Measurements from ENCODE around the gene CACNG6. TPM values are rescaled to one million over a fixed set of nuclear protein-coding genes. Genes with fewer than 3 reads are reported as not detected.
A peak's percentile ranks its signal among the peaks of the same experiment; 100 is the strongest.
"Not testable (repeated sequence)": the region's sequence is repeated elsewhere in the genome, so short reads cannot be mapped to it uniquely, and the experiment has no call there.

Gene CACNG6
- total RNA-seq, 2 donors from 2014 or later: not detected

DNA sequence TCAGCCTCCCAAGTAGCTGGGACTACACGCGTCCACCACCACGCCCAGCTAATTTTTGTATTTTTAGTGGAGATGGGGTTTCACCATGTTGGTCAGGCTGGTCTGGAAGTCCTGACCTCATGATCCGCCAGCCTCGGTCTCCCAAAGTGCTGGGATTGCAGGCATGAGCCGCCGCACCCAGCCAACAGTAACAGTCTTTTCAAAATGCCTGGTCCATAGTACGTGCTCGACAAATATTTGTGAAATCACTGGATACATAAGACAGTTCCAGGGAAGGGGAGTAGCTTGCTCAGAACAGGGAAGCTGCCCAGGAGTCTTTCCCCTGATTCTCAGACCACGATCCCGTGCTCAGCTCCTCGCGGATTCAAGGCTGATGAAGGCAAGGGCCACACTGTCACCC, 30.5 kb downstream of the CACNG6 start:
- no peak for ATAC-seq (replicated peaks in 1 of 2)
- H3K4me1 Mint-ChIP-seq (ENCODE audit: low read depth): peaks cover 14% of the 10 kb centered on the region
- no peak overlapping the region for H3K4me3 Mint-ChIP-seq
- peaks cover 46% of the 10 kb centered on the region for H3K27me3 Mint-ChIP-seq (ENCODE audit: low read depth)
- H3K36me3 Mint-ChIP-seq (ENCODE audit: insufficient read depth in 2 of 2): no peaks in the 10 kb centered on the region
- no peak overlapping the region for H3K27ac Mint-ChIP-seq
- DNase-seq: no peak
- H3K9me3 Mint-ChIP-seq: no peaks in the 10 kb centered on the region

DNA sequence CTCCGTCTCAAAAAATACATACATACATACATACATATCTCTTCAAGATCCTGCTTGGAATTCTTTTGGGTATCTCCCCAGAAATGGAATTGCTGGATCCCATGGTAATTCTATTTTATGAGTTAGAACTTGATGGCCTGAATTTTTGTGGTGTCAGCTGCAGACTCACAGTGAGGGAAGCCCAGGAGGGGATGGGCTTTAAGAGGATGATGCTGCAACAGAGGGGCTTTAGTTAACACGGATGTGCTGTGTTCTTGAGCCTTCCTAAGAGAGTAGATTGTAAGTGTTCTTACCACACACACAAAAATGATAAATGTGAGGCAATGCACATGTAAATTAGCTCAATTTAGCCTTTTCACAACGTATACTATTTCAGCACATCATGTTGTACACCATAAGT, 31.8 kb downstream of the CACNG6 start:
- H3K4me1 Mint-ChIP-seq (ENCODE audit: low read depth): peaks cover 14% of the 10 kb centered on the region
- no peak overlapping the region for H3K27ac Mint-ChIP-seq
- H3K36me3 Mint-ChIP-seq (ENCODE audit: insufficient read depth in 2 of 2): no peaks in the 10 kb centered on the region
- no peak for ATAC-seq (replicated peaks in 1 of 2)
- no peak overlapping the region for H3K4me3 Mint-ChIP-seq
- no peaks in the 10 kb centered on the region for H3K9me3 Mint-ChIP-seq
- H3K27me3 Mint-ChIP-seq (ENCODE audit: low read depth): peaks cover 40% of the 10 kb centered on the region
- no peak for DNase-seq

DNA sequence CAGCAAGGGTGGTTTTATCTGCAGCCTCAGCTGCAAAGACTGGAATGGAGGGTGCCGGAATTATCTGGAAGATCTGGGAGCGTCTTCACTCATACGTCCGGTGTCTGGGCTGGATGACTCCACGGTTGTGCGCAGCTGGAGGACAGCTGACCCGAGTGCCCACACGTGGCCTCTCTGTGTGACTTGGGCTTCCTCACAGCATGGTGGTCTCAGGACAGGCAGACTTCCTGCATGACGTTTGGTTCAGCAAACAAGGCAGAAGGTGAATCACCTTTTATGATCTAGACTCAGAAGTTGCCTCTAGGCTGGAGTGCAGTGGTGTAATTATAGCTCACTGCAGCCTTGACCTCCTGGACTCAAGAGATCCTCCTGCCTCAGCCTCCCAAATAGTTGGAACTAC, 33.2 kb downstream of the CACNG6 start:
- no peak for ATAC-seq (replicated peaks in 1 of 2)

DNA sequence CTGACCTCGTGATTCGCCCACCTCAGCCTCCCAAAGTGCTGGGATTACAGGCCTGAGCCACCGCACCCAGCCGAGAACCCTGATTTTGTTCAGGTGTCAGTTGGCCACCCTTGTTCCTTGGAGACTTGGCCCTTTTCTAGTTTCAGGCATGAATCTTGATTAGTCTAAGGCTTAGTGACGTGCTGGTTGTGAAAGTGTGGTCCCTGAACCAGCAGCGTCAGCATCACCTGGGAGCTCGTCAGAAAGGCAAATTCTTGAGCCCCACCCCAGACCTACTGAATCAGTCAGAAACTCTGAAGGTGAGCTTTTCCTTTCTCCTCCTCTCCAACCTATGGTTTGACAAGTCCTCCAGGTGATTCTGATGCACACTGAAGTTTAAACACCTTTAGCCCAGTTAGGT, 35.2 kb downstream of the CACNG6 start:
- peaks cover 8% of the 10 kb centered on the region for H3K4me1 Mint-ChIP-seq (ENCODE audit: low read depth)
- peaks cover 0 to 1% of the 10 kb centered on the region in 2 donors for H3K36me3 Mint-ChIP-seq (ENCODE audit: insufficient read depth in 2 of 2)
- H3K9me3 Mint-ChIP-seq: no peaks in the 10 kb centered on the region
- H3K27ac Mint-ChIP-seq: no peak overlapping the region
- ATAC-seq (replicated peaks in 1 of 2) (no peak), DNase-seq (no peak)
- H3K27me3 Mint-ChIP-seq (ENCODE audit: low read depth): peaks cover 55% of the 10 kb centered on the region
- H3K4me3 Mint-ChIP-seq: no peak overlapping the region

More for the DNA sequence above, 33.2 kb downstream of the CACNG6 start:
- no peak for DNase-seq
- Mint-ChIP-seq H3K4me1 (ENCODE audit: low read depth) (peaks cover 14% of the 10 kb centered on the region), H3K9me3 (no peaks in the 10 kb centered on the region), H3K36me3 (ENCODE audit: insufficient read depth in 2 of 2) (no peaks in the 10 kb centered on the region), H3K4me3 (no peak overlapping the region), H3K27me3 (ENCODE audit: low read depth) (peaks cover 42% of the 10 kb centered on the region), H3K27ac (no peak overlapping the region)

DNA sequence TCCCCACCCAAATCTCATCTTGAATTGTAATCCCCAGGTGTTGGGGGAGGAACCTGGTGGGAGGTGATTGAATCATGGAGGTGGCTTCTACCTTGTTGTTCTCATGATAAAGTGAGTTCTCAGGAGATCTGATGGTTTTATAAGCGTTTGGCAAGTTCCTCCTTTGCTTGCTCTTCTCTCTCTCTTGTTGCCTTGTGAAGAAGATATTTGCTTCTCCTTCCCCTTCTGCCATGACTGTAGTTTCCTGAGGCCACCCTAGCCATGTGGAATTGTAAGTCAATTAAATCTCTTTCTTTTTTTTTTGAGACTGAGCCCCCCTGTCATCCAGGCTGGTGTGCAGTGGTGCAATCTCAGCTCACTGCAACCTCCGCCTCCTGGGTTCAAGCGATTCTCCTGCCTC, 37.9 kb downstream of the CACNG6 start:
- Mint-ChIP-seq H3K9me3 (no peaks in the 10 kb centered on the region), H3K4me3 (no peak overlapping the region), H3K36me3 (ENCODE audit: insufficient read depth in 2 of 2) (peaks cover 0 to 1% of the 10 kb centered on the region in 2 donors), H3K27ac (no peak overlapping the region), H3K4me1 (ENCODE audit: low read depth) (peaks cover 1% of the 10 kb centered on the region), H3K27me3 (ENCODE audit: low read depth) (peaks cover 36% of the 10 kb centered on the region)
- ATAC-seq (replicated peaks in 1 of 2) (no peak), DNase-seq (no peak)

DNA sequence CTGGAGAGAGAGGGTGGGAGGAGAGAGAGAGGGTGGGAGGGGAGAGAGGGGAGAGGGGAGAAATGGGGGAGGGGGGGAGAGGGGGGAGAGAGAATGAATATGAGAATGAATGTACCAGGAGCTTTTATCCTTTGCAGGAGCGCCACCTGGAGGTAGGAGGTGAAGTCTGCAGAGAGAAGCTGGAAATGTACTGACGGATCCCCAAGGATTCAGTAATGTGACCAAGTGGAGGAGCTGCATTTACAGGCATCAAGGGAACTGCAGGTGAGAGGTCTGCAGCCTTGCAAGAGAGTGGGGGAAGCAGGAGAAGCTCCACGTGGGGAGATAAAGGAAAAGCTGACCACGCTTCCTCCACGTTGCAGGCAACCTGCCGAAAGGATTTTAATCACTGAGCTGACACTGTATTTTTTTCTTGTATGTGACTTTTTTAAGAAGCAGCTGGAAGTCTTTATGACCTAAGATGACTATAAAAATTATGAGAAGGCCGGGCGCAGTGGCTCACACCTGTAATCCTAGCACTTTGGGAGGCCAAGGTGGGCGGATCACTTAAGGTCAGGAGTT, 38.6 kb downstream of the CACNG6 start:
- H3K27ac Mint-ChIP-seq: no peak overlapping the region
- H3K36me3 Mint-ChIP-seq (ENCODE audit: insufficient read depth in 2 of 2): peaks cover 0 to 1% of the 10 kb centered on the region in 2 donors
- DNase-seq (peak; percentile 56 to 57), ATAC-seq (replicated peaks in 1 of 2) (no peak)
- H3K4me3 Mint-ChIP-seq: no peak overlapping the region
- peaks cover 29% of the 10 kb centered on the region for H3K27me3 Mint-ChIP-seq (ENCODE audit: low read depth)
- no peaks in the 10 kb centered on the region for H3K9me3 Mint-ChIP-seq
- H3K4me1 Mint-ChIP-seq (ENCODE audit: low read depth): no peaks in the 10 kb centered on the region

DNA sequence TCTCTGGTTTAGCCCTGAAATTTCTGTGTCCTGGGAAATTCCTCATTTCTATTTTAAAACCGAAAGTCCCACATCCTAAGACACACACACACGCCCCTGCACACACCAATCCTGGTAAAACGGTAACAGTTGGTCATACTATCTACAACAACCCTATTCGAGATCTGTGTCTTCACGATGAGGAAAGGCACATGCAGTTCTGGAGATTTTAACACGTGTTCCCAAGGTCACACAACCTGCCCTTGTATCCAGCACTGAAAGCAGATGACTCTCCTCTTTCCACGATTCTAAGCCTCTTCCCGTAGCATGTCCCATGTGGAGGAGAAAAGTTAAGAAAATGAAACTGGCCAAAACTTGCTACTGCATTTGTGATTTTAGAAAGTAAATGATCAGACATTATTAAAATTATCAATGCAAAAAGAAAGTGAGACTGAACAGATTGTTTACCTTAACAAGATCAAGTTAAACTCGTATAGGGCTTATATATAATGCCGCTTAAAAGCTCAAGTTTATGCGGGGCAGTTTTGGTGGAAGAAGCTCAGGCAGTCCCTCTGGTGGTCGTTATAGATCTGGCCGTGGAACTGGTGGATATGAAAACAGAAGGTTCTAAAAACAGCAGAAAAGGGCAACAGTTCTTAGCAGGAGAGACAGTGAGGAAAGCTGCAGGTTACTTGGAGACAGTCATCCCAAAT, 39.6 kb downstream of the CACNG6 start:
- H3K27me3 Mint-ChIP-seq (ENCODE audit: low read depth): peaks cover 24% of the 10 kb centered on the region
- no peaks in the 10 kb centered on the region for H3K9me3 Mint-ChIP-seq
- peaks cover 0 to 1% of the 10 kb centered on the region in 2 donors for H3K36me3 Mint-ChIP-seq (ENCODE audit: insufficient read depth in 2 of 2)
- no peak overlapping the region for H3K4me3 Mint-ChIP-seq
- no peaks in the 10 kb centered on the region for H3K4me1 Mint-ChIP-seq (ENCODE audit: low read depth)
- no peak for DNase-seq
- H3K27ac Mint-ChIP-seq: no peak overlapping the region
- ATAC-seq (replicated peaks in 1 of 2): no peak

DNA sequence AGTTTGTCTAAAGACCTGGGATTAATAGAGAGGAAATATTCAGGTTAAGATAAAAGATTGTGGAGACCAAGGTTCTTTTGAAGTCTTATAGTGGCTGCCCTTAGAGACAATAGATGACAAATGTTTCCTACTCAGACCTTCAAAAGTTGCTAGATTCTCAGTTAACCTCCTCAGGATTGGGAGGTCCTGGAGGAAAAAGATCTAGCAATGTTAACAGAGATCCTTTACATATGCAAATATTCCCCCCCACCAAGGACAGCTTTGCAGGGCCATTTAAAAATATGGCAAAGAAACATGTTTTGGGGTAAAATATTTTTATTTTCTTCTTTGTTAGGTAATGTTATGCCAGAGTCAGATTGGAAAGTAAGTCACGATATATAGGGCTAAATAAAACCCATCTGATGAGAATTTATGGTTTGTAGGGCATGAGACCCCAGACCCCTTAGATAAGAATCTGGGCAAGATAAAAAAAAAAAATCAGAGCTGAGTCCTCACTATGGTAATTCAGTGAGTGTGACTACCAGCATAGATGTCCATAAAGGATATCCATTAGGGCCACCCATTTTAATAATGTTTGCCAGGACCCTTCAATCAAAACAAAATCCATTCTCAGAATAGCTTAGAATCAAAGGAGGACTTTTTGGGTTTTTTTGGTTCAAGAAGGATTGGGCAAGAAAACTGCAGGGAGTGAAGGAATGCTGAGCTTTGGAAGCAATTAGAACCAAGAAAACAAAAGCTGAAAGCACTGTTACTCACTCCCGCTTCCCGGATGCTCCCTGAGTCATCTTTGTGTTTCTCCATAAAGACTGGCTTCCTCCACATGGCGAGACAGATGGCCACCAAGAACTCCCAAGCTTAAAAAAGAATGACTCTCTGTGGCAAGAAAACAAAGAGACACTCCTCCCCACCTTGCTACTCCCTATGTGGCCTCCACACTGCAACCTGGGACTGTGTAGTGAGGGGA, 44.1 kb downstream of the CACNG6 start:
- Mint-ChIP-seq H3K36me3 (ENCODE audit: insufficient read depth in 2 of 2) (no peaks in the 10 kb centered on the region), H3K27me3 (ENCODE audit: low read depth) (peaks cover 17% of the 10 kb centered on the region), H3K4me3 (no peak overlapping the region), H3K9me3 (no peaks in the 10 kb centered on the region), H3K27ac (no peak overlapping the region), H3K4me1 (ENCODE audit: low read depth) (no peaks in the 10 kb centered on the region)
- DNase-seq: no peak
- no peak for ATAC-seq (replicated peaks in 1 of 2)

DNA sequence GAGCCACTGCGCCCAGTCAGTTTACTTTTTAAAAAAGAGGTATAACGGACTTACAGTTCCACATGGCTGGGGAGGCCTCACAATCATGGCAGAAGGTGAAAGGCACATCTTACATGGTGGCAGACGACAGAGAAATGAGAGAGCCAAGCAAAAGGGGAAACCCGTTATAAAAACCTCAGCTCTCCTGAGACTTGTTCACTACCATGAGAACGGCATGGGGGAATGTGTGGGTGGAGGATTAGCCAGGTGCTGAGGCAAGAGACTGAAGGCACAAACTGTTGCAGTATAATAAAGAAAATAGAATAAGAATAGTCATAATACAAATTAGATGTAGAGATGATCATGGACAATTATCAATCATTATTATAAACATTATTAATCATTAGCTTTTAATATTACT, 45.1 kb downstream of the CACNG6 start:
- not testable (repeated sequence) for H3K4me1 Mint-ChIP-seq (ENCODE audit: low read depth); ATAC-seq (replicated peaks in 1 of 2); H3K9me3 Mint-ChIP-seq; H3K36me3 Mint-ChIP-seq (ENCODE audit: insufficient read depth in 2 of 2); H3K27ac Mint-ChIP-seq; H3K4me3 Mint-ChIP-seq; DNase-seq
- H3K27me3 Mint-ChIP-seq (ENCODE audit: low read depth): peaks cover 12% of the 10 kb centered on the region

DNA sequence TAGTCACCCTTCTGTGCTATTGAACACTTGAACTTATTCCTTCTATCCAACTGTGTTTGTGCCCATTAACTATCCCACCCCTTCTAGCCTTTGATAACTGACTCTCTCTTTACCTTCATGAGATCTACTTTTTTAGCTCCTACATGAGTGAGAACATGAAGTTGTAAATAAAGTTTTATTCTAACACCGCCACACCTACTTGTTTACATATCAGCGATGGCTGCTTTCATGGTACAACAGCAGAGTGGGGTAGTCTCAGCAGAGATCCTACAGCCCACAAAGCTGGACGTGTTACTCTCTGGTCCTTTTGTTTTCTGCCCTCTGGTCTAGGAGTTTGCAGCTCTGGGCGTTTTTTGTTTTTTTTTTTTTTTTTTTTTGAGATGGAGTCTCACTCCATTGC, 48.6 kb downstream of the CACNG6 start:
- no peak overlapping the region for H3K27ac Mint-ChIP-seq
- DNase-seq (no peak), ATAC-seq (replicated peaks in 1 of 2) (no peak)
- no peaks in the 10 kb centered on the region for H3K4me1 Mint-ChIP-seq (ENCODE audit: low read depth)
- no peaks in the 10 kb centered on the region for H3K9me3 Mint-ChIP-seq
- no peak overlapping the region for H3K4me3 Mint-ChIP-seq
- H3K27me3 Mint-ChIP-seq (ENCODE audit: low read depth): peaks cover 22% of the 10 kb centered on the region
- no peaks in the 10 kb centered on the region for H3K36me3 Mint-ChIP-seq (ENCODE audit: insufficient read depth in 2 of 2)

DNA sequence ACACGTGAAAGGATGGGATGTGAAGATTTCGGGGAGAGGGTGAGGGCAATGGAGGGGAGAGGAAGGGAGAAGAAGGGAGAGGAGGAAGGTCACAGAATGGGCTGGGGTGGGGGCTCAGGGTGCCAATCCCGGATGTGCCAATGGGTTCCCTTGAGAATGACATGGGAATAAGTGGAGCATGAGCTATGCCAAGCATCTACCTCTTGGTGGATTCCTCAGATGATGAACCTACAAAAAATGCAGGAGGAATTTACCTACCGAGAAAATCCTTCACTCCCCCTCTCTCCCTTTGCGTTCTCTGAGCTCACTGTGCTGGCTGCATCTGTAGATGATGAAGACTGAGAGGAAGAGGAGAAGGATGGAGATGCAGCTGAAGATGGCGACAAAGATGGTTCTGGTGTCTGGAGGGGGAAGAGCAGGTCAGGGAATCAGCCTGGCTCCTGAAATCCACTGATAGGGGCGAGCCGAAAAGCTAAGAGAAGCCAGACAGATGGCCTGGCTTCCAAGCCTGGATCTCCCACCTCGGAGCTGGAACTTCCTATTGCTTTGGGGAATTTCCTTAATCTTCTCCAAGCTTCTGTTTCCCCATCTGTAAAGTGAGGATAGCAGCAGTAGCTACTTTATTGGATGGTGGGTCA, 50.7 kb downstream of the CACNG6 start:
- no peak overlapping the region for H3K27ac Mint-ChIP-seq
- H3K9me3 Mint-ChIP-seq: no peaks in the 10 kb centered on the region
- no peak overlapping the region for H3K4me3 Mint-ChIP-seq
- no peaks in the 10 kb centered on the region for H3K36me3 Mint-ChIP-seq (ENCODE audit: insufficient read depth in 2 of 2)
- no peak for ATAC-seq (replicated peaks in 1 of 2)
- H3K27me3 Mint-ChIP-seq (ENCODE audit: low read depth): peaks cover 33% of the 10 kb centered on the region
- H3K4me1 Mint-ChIP-seq (ENCODE audit: low read depth): no peaks in the 10 kb centered on the region
- DNase-seq: no peak

DNA sequence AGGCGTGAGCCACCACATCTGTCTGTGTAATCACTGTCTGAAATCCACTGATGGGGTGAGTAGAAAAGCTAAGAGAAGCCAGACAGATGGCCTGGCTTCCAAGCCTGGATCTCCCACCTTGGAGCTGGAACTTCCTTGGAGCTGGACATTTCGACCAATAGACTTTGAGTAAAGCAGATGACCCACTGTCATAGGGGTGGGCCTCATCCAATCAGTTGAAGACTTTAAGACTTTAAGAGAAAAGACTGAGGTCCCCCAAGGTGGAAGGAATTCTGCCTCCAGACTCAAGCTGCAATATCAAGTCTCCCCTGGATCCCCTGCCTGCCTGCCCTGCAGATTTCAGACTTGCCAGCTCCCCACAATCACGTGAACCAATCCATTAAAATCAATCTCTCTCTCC, 51.6 kb downstream of the CACNG6 start:
- H3K36me3 Mint-ChIP-seq (ENCODE audit: insufficient read depth in 2 of 2): no peaks in the 10 kb centered on the region
- no peaks in the 10 kb centered on the region for H3K4me1 Mint-ChIP-seq (ENCODE audit: low read depth)
- H3K9me3 Mint-ChIP-seq: no peaks in the 10 kb centered on the region
- no peak overlapping the region for H3K27ac Mint-ChIP-seq
- H3K4me3 Mint-ChIP-seq: no peak overlapping the region
- DNase-seq (no peak), ATAC-seq (replicated peaks in 1 of 2) (no peak)
- peaks cover 33% of the 10 kb centered on the region for H3K27me3 Mint-ChIP-seq (ENCODE audit: low read depth)

DNA sequence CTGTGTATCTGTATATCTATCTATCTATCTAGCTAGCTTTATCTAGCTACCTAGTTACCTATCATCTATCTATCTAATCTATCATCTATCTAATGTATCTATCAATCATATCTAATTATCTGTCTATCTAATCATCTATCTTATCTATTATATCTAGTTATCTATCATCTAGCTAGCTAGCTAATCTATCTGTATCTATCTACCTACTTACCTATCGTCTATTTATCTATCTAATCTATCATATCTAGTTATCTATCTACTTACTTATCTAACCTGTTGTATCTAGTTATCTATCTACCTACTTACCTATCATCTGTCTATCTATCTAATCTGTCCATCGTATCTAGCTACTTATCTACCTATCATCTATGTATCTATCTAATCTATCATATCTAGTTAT, 54.3 kb downstream of the CACNG6 start:
- H3K4me3 Mint-ChIP-seq: no peak overlapping the region
- H3K9me3 Mint-ChIP-seq: peaks cover 0 to 3% of the 10 kb centered on the region in 2 donors
- H3K27me3 Mint-ChIP-seq (ENCODE audit: low read depth): peaks cover 29% of the 10 kb centered on the region
- no peak for DNase-seq
- no peaks in the 10 kb centered on the region for H3K4me1 Mint-ChIP-seq (ENCODE audit: low read depth)
- ATAC-seq (replicated peaks in 1 of 2): no peak
- H3K36me3 Mint-ChIP-seq (ENCODE audit: insufficient read depth in 2 of 2): no peaks in the 10 kb centered on the region
- H3K27ac Mint-ChIP-seq: no peak overlapping the region
